Cardiac muscle cell (in vitro differentiated cells and primary cell): ENCODE results near the gene POLR2F. TPM values are rescaled to one million over a fixed set of nuclear protein-coding genes. Genes with fewer than 3 reads are reported as not detected.
"Not testable (repeated sequence)": the region's sequence is repeated elsewhere in the genome, so short reads cannot be mapped to it uniquely, and the experiment has no call there.

Experiments
- DNase-seq, 2 donors: peaks; one replicate each; pipeline versions ENCODE4 v3.0.0 to v3.0.0-alpha.2; 2010 to 2017; ENCODE audit warnings: low read depth in 1 of 2, low spot score in 1 of 2
- H3K27ac ChIP-seq: fragments of 200-600 bp; sonication (generic); 2 replicates; pipeline ENCODE4 v1.5.1; 2016
- H3K27me3 ChIP-seq: fragments of 200-600 bp; sonication (generic); 2 replicates; pipeline ENCODE4 v1.6.0; 2016; ENCODE audit warnings: control low read depth
- H3K36me3 ChIP-seq: fragments of 200-600 bp; sonication (generic); 2 replicates; pipeline ENCODE4 v1.5.1; 2016; ENCODE audit warnings: control low read depth
- H3K4me1 ChIP-seq: fragments of 200-600 bp; sonication (generic); 2 replicates; pipeline ENCODE4 v1.8.1; 2017; ENCODE audit warnings: low read depth, mild to moderate bottlenecking, mixed run types
- H3K4me3 ChIP-seq: fragments of 200-600 bp; sonication (generic); 2 replicates; pipeline ENCODE4 v1.5.1; 2016; ENCODE audit warnings: mild to moderate bottlenecking
- H3K9me3 ChIP-seq: fragments of 200-600 bp; sonication (generic); 2 replicates; pipeline ENCODE4 v1.5.1; 2017; ENCODE audit warnings: low read depth, mild to moderate bottlenecking, control low read depth
- polyA plus RNA-seq: library from polyadenylated mRNA; unstranded; fragments of >200 nt; fragmentation: Nextera tagmentation; extraction: Ambion mirVana; gene quantifications from 2 replicates; pipeline ENCODE4 v1.2.1, GENCODE V29; 2016
- total RNA-seq: library from RNA; depleted of rRNA; stranded (reverse); fragments of >200 nt; gene quantifications from 2 replicates; pipeline ENCODE4 v1.2.3, GENCODE V29; 2016
- TF ChIP-seq, protein P1 (sequence below): IDR thresholded peaks from 2 replicates; pipeline ENCODE4 v1.5.1; 2012; ENCODE audit warnings: low read depth, mild to moderate bottlenecking, low read length

POLR2F gene
- total and polyA plus RNA-seq, 2 experiments from 2014 or later = 63.3 to 183 TPM

DNA sequence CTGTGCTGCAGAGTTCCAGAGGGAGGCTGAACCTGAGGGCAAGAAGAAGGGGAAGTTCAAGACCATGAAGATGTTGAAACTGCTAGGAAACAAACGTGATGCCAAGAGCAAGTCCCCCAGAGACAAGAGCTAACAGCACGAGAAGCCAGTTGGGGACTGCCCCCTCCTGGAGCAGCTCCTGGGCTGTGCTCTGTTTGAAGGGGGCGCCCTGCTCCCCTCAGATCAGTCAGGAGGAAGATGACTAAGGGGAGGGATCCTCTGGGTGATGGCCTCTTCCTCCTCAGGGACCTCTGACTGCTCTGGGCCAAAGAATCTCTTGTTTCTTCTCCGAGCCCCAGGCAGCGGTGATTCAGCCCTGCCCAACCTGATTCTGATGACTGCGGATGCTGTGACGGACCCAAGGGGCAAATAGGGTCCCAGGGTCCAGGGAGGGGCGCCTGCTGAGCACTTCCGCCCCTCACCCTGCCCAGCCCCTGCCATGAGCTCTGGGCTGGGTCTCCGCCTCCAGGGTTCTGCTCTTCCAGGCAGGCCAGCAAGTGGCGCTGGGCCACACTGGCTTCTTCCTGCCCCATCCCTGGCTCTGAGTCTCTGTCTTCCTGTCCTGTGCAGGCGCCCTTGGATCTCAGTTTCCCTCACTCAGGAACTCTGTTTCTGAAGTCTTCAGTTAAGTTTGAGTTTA, 12.7 kb upstream of the POLR2F start:
- DNase-seq = peak in 1 of 2 donors; percentile 14
- no peak overlapping the region for H3K4me3 ChIP-seq
- H3K27me3 ChIP-seq = no peaks in the 10 kb centered on the region
- no peaks in the 10 kb centered on the region for H3K9me3 ChIP-seq
- H3K4me1 ChIP-seq = no peaks in the 10 kb centered on the region
- H3K27ac ChIP-seq = no peak overlapping the region
- TF ChIP-seq, protein P1, sequence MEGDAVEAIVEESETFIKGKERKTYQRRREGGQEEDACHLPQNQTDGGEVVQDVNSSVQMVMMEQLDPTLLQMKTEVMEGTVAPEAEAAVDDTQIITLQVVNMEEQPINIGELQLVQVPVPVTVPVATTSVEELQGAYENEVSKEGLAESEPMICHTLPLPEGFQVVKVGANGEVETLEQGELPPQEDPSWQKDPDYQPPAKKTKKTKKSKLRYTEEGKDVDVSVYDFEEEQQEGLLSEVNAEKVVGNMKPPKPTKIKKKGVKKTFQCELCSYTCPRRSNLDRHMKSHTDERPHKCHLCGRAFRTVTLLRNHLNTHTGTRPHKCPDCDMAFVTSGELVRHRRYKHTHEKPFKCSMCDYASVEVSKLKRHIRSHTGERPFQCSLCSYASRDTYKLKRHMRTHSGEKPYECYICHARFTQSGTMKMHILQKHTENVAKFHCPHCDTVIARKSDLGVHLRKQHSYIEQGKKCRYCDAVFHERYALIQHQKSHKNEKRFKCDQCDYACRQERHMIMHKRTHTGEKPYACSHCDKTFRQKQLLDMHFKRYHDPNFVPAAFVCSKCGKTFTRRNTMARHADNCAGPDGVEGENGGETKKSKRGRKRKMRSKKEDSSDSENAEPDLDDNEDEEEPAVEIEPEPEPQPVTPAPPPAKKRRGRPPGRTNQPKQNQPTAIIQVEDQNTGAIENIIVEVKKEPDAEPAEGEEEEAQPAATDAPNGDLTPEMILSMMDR = no peak
- H3K36me3 ChIP-seq = peaks cover 19% of the 10 kb centered on the region

DNA sequence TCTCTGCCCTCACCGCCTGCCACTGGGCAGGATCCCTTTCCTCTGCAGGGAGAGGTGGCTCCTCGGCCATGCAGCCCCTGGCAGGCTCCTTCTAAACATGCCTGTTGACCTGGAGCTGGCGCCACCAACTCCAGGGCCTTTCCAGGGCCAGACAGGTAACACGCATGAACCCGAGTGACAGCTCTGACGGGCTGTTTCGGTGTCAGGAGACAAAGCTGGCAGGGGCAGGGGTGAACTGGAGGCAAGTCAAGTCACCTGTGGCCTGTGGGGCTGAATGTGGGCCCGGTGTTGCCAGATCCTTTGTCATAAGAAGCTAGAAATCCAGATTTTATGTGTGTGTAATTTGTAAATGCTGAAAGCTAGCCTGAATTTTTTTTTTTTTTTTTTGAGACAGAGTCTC, 11.4 kb upstream of the POLR2F start:
- H3K36me3 ChIP-seq = peaks cover 17% of the 10 kb centered on the region
- DNase-seq = no peak
- no peaks in the 10 kb centered on the region for H3K4me1 ChIP-seq
- no peak overlapping the region for H3K27ac ChIP-seq
- H3K4me3 ChIP-seq = no peak overlapping the region
- TF ChIP-seq, protein P1 = no peak
- no peaks in the 10 kb centered on the region for H3K9me3 ChIP-seq
- no peaks in the 10 kb centered on the region for H3K27me3 ChIP-seq

DNA sequence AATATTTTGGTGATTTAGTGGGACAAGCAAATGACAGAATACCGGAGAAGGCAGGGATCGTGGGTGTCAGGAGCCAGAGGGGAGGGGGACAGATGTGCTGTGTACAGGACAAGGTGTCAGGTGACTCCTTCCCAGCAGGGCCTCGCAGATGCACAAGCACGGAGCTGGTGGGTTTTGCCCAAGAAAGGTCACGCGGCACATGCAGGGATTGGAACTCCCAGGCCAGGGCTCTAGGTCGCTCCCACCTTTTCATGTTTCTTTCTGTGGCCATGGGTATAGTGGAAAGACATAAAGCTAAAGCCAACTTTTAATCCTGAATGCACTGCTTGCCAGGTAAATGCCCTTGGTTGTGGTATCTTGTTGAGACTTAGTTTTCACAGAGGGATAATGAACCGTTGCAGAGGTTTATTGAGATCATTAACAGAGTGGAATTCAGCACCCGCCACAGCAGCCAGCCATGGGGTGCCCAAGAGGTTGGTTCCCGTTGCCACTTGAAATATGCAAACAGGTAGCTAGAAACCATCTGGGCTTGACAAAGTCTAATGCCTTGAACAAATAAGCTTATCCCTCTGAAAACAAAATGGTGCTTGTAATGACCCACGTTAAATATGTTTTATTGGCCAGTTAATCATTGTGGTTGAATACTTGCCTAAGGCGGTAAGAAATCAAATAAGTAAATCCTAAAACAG, 10.2 kb upstream of the POLR2F start:
- Histone ChIP-seq H3K4me1 (no peaks in the 10 kb centered on the region), H3K27ac (no peak overlapping the region), H3K9me3 (no peaks in the 10 kb centered on the region), H3K4me3 (no peak overlapping the region), H3K27me3 (no peaks in the 10 kb centered on the region), H3K36me3 (peaks cover 17% of the 10 kb centered on the region)
- TF ChIP-seq, protein P1 = no peak
- no peak for DNase-seq

DNA sequence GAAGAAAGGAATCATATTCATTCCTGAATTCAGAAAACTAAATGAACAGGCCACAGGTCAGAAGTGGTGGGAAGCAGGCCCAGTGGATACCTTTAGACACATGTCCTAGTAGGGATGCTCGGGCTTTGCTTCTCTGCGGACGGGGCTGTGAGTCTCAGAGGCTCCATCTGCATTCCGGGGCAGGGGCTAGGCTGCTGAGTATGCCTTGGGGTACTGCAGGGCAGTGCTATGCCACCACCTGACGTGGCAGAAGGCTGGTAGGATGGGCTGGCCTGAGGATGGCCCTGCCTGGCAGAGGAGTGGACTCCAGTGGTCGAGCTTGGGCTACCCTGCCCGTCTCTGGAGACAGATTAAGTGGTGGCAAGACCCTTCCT, 9.7 kb upstream of the POLR2F start:
- Histone ChIP-seq H3K4me3 (no peak overlapping the region), H3K36me3 (peaks cover 17% of the 10 kb centered on the region), H3K4me1 (no peaks in the 10 kb centered on the region), H3K27me3 (no peaks in the 10 kb centered on the region), H3K9me3 (no peaks in the 10 kb centered on the region), H3K27ac (no peak overlapping the region)
- TF ChIP-seq, protein P1 = no peak
- no peak for DNase-seq

DNA sequence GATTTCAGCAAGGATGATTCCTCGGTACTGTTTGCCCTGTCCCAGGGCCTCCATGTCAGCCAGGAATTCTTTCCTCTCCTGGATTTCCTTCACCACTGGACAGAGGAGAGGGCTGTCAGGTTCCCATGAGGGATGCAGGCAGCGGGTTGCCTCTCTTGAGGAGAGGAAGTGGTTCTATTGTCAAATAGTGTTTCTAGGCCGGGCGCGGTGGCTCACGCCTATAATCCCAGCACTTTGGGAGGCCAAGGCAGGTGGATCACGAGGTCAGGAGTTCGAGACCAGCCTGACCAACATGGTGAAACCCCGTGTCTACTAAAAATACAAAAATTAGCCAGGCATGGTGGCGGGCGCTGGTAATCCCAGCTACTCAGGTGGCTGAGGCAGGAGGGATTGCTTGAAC, 9.1 kb upstream of the POLR2F start:
- not testable (repeated sequence) for H3K4me3 ChIP-seq

DNA sequence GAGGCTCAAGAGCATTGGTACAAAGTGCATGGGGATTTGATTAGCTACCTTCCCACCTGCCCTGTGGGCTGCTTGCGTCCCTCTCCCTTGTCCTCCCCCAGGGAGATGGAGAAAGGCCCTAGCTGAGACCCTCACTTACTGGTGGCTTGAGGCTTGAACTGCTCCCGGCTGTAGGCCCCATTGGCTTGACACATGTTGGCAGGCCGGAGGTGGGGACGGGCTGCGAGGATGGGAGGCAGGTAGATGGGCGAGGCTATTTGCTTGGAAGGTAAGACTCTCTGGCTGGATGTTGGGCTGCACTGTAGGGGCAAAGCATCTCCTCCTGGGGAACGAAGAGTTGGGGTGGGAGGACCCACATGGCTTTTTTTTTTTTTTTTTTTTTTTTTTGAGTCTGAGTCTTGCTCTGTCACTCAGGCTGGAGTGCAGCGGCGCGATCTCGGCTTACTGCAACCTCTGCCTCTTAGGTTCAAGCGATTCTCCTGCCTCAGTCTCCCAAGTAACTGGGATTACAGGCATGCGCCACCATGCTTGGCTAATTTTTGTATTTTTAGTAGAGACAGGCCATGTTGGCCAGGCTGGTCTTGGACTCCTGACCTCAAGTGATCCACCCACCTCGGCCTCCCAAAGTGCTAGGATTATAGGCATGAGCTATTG, 6.2 kb upstream of the POLR2F start:
- DNase-seq, H3K4me3 ChIP-seq, H3K27me3 ChIP-seq, H3K36me3 ChIP-seq, H3K4me1 ChIP-seq, H3K27ac ChIP-seq, H3K9me3 ChIP-seq: not testable (repeated sequence)

More for the DNA sequence above, 9.1 kb upstream of the POLR2F start:
- not testable (repeated sequence) for H3K27ac ChIP-seq, DNase-seq, H3K4me1 ChIP-seq, H3K27me3 ChIP-seq, H3K9me3 ChIP-seq
- H3K36me3 ChIP-seq = peaks cover 17% of the 10 kb centered on the region
